Gastroesophageal sphincter (tissue), 4 donors: ENCODE data around the gene IQSEC3. TPM values are rescaled to one million over a fixed set of nuclear protein-coding genes. Genes with fewer than 3 reads are reported as not detected.

Source experiments
- ATAC-seq: fragments of 150-250 bp; one replicate; pipeline ENCODE4 v1.9.1; 2016; ENCODE audit warnings: mild to moderate bottlenecking, moderate library complexity
- H3K27ac ChIP-seq, 4 donors: fragments of 200-600 bp; sonication (generic) in 3 of 4; 1 replicate in 3 of 4; 2 replicates in 1 of 4; pipeline ENCODE4 v1.5.1; 2016 to 2019
- H3K27me3 ChIP-seq: fragments of 200-600 bp; sonication (generic); one replicate; pipeline ENCODE4 v1.5.1; 2019
- H3K36me3 ChIP-seq, 2 donors: fragments of 200-600 bp; sonication (generic); one replicate each; pipeline ENCODE4 v1.5.1; 2019; ENCODE audit warnings: control low read depth in 1 of 2
- H3K4me1 ChIP-seq, 3 donors: fragments of 200-600 bp; sonication (generic); 1 replicate in 2 of 3; 2 replicates in 1 of 3; pipeline ENCODE4 v1.5.1; 2016 to 2019; ENCODE audit warnings: control low read depth in 2 of 3
- H3K4me3 ChIP-seq, 2 donors: fragments of 200-600 bp; sonication (generic); one replicate each; pipeline ENCODE4 v1.5.1; 2019; ENCODE audit warnings: mild to moderate bottlenecking in 1 of 2, moderate library complexity in 1 of 2
- H3K9me3 ChIP-seq, 3 donors: fragments of 200-600 bp; sonication (generic); one replicate each; pipeline ENCODE4 v1.5.1; 2017 to 2019; ENCODE audit warnings: control low read depth in 2 of 3
- CTCF ChIP-seq, 4 experiments: fragments of 200-600 bp in 2 of 4; fragments of 450-650 bp in 2 of 4; sonication (generic) in 1 of 4; IDR thresholded peaks; one replicate each; pipeline ENCODE4 v1.5.1; 2017 to 2019; ENCODE audit warnings: antibody characterized with exemption in 4 of 4, mild to moderate bottlenecking in 2 of 4, moderate library complexity in 2 of 4
- EP300 ChIP-seq: sonication (generic); formaldehyde crosslinking; IDR thresholded peaks from one replicate; pipeline ENCODE4 v1.6.1; 2017; ENCODE audit warnings: antibody characterized with exemption, mild to moderate bottlenecking
- POLR2A ChIP-seq, 2 donors: fragments of 450-650 bp; IDR thresholded peaks; one replicate each; pipeline ENCODE4 v1.6.1; 2017; ENCODE audit warnings: antibody characterized with exemption in 2 of 2, mild to moderate bottlenecking in 2 of 2, moderate library complexity in 1 of 2
- POLR2AphosphoS5 ChIP-seq: sonication (generic); formaldehyde crosslinking; IDR thresholded peaks from one replicate; pipeline ENCODE4 v1.6.1; 2017; ENCODE audit warnings: antibody characterized with exemption
- WGBS, 2 donors: methylation state at CpG; one replicate each; pipeline ENCODE4 v1.1.5; 2018; ENCODE audit warnings: low coverage in 1 of 2; 5-methylcytosine and 5-hydroxymethylcytosine counted together
- total RNA-seq, 4 donors: library from RNA; depleted of rRNA; stranded (reverse); fragments of >200 nt; gene quantifications; one replicate each; pipeline ENCODE4 v1.1.0, GENCODE V29; 2016

The IQSEC3 gene
- total RNA-seq, 4 donors from 2014 or later = 0.07 to 2.4 (median 0.57) TPM

GRCh38 chr12:111699-112493 lies 45.3 kb downstream of the IQSEC3 start:
- ATAC-seq = no peak
- peaks cover 62% of the 10 kb centered on the region for H3K27me3 ChIP-seq
- WGBS, 2 donors = 49 to 73% methylated on average over 2 to 6 of the region's 11 CpGs
- H3K27ac ChIP-seq = no peak overlapping the region
- no peaks in the 10 kb centered on the region for H3K36me3 ChIP-seq
- H3K9me3 ChIP-seq = no peaks in the 10 kb centered on the region
- TF ChIP-seq CTCF (IDR thresholded peaks at IDR 0.05) (no peak), EP300 (no peak), POLR2A (IDR thresholded peaks at IDR 0.05) (no peak), POLR2AphosphoS5 (no peak)
- H3K4me1 ChIP-seq = no peaks in the 10 kb centered on the region
- H3K4me3 ChIP-seq = no peak overlapping the region

GRCh38 chr12:113347-113746 lies 46.8 kb downstream of the IQSEC3 start:
- 64 to 73% methylated on average over 2 to 3 of the region's 4 CpGs for WGBS, 2 donors
- Histone ChIP-seq H3K9me3 (no peaks in the 10 kb centered on the region), H3K4me3 (no peak overlapping the region), H3K27me3 (peaks cover 73% of the 10 kb centered on the region), H3K36me3 (no peaks in the 10 kb centered on the region), H3K4me1 (no peaks in the 10 kb centered on the region), H3K27ac (no peak overlapping the region)
- no peak for TF ChIP-seq CTCF (IDR thresholded peaks at IDR 0.05)
- no peak for TF ChIP-seq EP300
- TF ChIP-seq POLR2AphosphoS5 = no peak
- no peak for TF ChIP-seq POLR2A (IDR thresholded peaks at IDR 0.05)
- no peak for ATAC-seq

- H3K27me3 ChIP-seq = peaks cover 71% of the 10 kb centered on the region
- no peak for TF ChIP-seq POLR2A (IDR thresholded peaks at IDR 0.05)
- TF ChIP-seq CTCF (IDR thresholded peaks at IDR 0.05) = no peak
Observed at GRCh38 chr12:114626-115211, 48.2 kb downstream of the IQSEC3 start.

GRCh38 chr12:115518-115917 lies 49.0 kb downstream of the IQSEC3 start:
- TF ChIP-seq POLR2AphosphoS5 = no peak
- TF ChIP-seq POLR2A (IDR thresholded peaks at IDR 0.05) = no peak
- TF ChIP-seq EP300 = no peak
- TF ChIP-seq CTCF (IDR thresholded peaks at IDR 0.05) = no peak
- H3K27ac ChIP-seq = no peak overlapping the region
- H3K27me3 ChIP-seq = peaks cover 65% of the 10 kb centered on the region
- no peaks in the 10 kb centered on the region for H3K9me3 ChIP-seq
- WGBS, 2 donors = 78% methylated on average over 3 of the region's 5 CpGs; no CpG with 5 or more reads in 1 of the 2 donors
- no peaks in the 10 kb centered on the region for H3K4me1 ChIP-seq
- no peak overlapping the region for H3K4me3 ChIP-seq
- ATAC-seq = no peak
- H3K36me3 ChIP-seq = no peaks in the 10 kb centered on the region

More at GRCh38 chr12:114626-115211, 48.2 kb downstream of the IQSEC3 start:
- Histone ChIP-seq H3K4me3 (no peak overlapping the region), H3K27ac (no peak overlapping the region), H3K4me1 (no peaks in the 10 kb centered on the region), H3K9me3 (no peaks in the 10 kb centered on the region), H3K36me3 (no peaks in the 10 kb centered on the region)
- no peak for ATAC-seq
- WGBS, 2 donors = 63 to 72% methylated on average over 2 of the region's 4 CpGs
